Heart right ventricle (tissue), 16 donors: ENCODE results near the gene TBL1XR1. TPM values are rescaled to one million over a fixed set of nuclear protein-coding genes. Genes with fewer than 3 reads are reported as not detected.
A peak's percentile ranks its signal among the peaks of the same experiment; 100 is the strongest.

Experiments used
- ATAC-seq, 8 donors: fragments of 200-7000 bp; cut with Tn5 transposase; one replicate each; pipeline ENCODE4 v1.9.1; 2020; ENCODE audit warnings: mild to moderate bottlenecking in 8 of 8, moderate library complexity in 8 of 8, moderate number of reproducible peaks in 1 of 8
- DNase-seq, 2 donors: peaks; one replicate each; pipeline ENCODE4 v3.0.0-alpha.2; 2020
- H3K27ac ChIP-seq, 10 donors: fragments of 200-600 bp; sonication (generic) in 2 of 10; one replicate each; pipeline versions ENCODE4 v1.5.0 to v1.8.0; 2020 to 2022; ENCODE audit warnings: mild to moderate bottlenecking in 3 of 10
- H3K27me3 ChIP-seq, 7 donors: fragments of 200-600 bp; one replicate each; pipeline ENCODE4 v1.8.0; 2021 to 2022; ENCODE audit warnings: mild to moderate bottlenecking in 2 of 7
- H3K36me3 ChIP-seq, 9 donors: fragments of 200-600 bp; sonication (generic) in 1 of 9; one replicate each; pipeline versions ENCODE4 v1.5.0 to v1.8.0; 2020 to 2022; ENCODE audit warnings: mild to moderate bottlenecking in 2 of 9
- H3K4me1 ChIP-seq, 9 donors: fragments of 200-600 bp; sonication (generic) in 1 of 9; one replicate each; pipeline versions ENCODE4 v1.5.0 to v1.8.0; 2020 to 2022; ENCODE audit warnings: mild to moderate bottlenecking in 4 of 9
- H3K4me3 ChIP-seq, 10 donors: fragments of 200-600 bp; sonication (generic) in 2 of 10; one replicate each; pipeline versions ENCODE4 v1.5.0 to v1.8.0; 2020 to 2022; ENCODE audit warnings: mild to moderate bottlenecking in 7 of 10, moderate library complexity in 2 of 10
- H3K9me3 ChIP-seq, 11 donors: fragments of 200-600 bp in 10 of 11; sonication (generic) in 2 of 11; one replicate each; pipeline versions ENCODE4 v1.5.0 to v1.8.0; 2013 to 2022; ENCODE audit warnings: mild to moderate bottlenecking in 2 of 11, control low read depth in 1 of 11, moderate library complexity in 1 of 11
- CTCF ChIP-seq, 9 donors: fragments of 200-600 bp; sonication (generic) in 2 of 9; IDR thresholded peaks; one replicate each; pipeline versions ENCODE4 v1.5.0 to v1.8.0; 2021 to 2022; ENCODE audit warnings: antibody characterized with exemption in 9 of 9, mild to moderate bottlenecking in 5 of 9, moderate library complexity in 1 of 9
- WGBS, 2 donors: extraction: QIAGEN DNeasy Blood & Tissue Kit; methylation state at CpG; one replicate each; pipeline ENCODE4 v1.1.7; 2013; ENCODE audit warnings: inconsistent platforms in 1 of 2; 5-methylcytosine and 5-hydroxymethylcytosine counted together
- intact Hi-C, 10 donors: fragments of 100-400 bp; cut with DNase I; formaldehyde crosslinking; loops; one replicate each; pipeline versions ENCODE4 v1.11.1 to v1.14.2; 2022
- polyA plus RNA-seq, 2 donors: library from polyadenylated mRNA; stranded (reverse); fragments of 200-250 nt; gene quantifications; one replicate each; pipeline ENCODE4 v1.2.3, GENCODE V29; 2013
- total RNA-seq, 10 donors: library from RNA; stranded (reverse); fragmentation: NEBNext Ultra II Directional in 3 of 10; extraction: Animal tissue kit (Norgen Biotek cat#: 25700) in 3 of 10; gene quantifications; one replicate each; pipeline versions ENCODE4 v1.2.1 to v1.2.4, GENCODE V29; 2021 to 2023
- donor health status: Arrhythmogenic right ventricular cardiomyopathy.
- donor health status: ischemic (EF 13 %, LVEDD 7.1; RV severe dilation, severe dysfunction).
- donor health status: healthy with polysubstance abuse.
- donor health status: DM: no; HTN: yes; CAD: no.
- donor health status: DM: no; HTN: no; CAD: no.
- donor health status: ischemic (EF 25% LVEDD 6.9; RV normal size, moderate dysfunction).
- donor health status: ischemic (EF 25% LVEDD 5.7; RV mildly dilated, moderate dysfunction).
- donor health status: healthy.
- donor health status: DM: yes; HTN: yes; CAD: no.
- donor health status: Ischemic cardiomyopathy.
- donor health status: ischemic (EF 35%, LVEDD 5.7; RV mildly dilated, moderate dysfunction).
- donor health status: nonischemic (EF 11% LVEDD 7.7; RV severe dilation, severe dysfunction).
- donor health status: DM: yes; HTN: yes; CAD: no.
- donor health status: PGD.
- donor health status: ischemic (EF 29% LVEDD 5.4; RV normal size, mild dysfunction).
- donor health status: nonischemic (EF 23%, LVEDD 6.1; RV moderate dilation, normal function).

Gene TBL1XR1
- total and polyA plus RNA-seq, 12 donors = 25.7 to 184 (median 121) TPM

- no peak overlapping the region for H3K27ac ChIP-seq
- intact Hi-C loops = no loop called here
- DNase-seq = no peak
- H3K4me1 ChIP-seq = peaks cover 0 to 99% (median 69%) of the 10 kb centered on the region in 9 donors
- no peaks in the 10 kb centered on the region for H3K9me3 ChIP-seq
- H3K4me3 ChIP-seq = no peak overlapping the region
- H3K36me3 ChIP-seq = no peaks in the 10 kb centered on the region
- WGBS, 2 donors = 67 to 68% methylated on average over 3 of the region's 3 CpGs
- no peaks in the 10 kb centered on the region for H3K27me3 ChIP-seq
- TF ChIP-seq CTCF (IDR thresholded peaks at IDR 0.05) = no peak
- ATAC-seq = peak in 2 of 8 donors; percentile 47 to 53
Measured at GRCh38 chr3:177106594-177106993, 90.7 kb downstream of the TBL1XR1 start.

- no peak overlapping the region for H3K4me3 ChIP-seq
- peaks cover 0 to 97% (median 65%) of the 10 kb centered on the region in 9 donors for H3K4me1 ChIP-seq
- DNase-seq (no peak), ATAC-seq (peak in 5 of 8 donors; percentile 4 to 47 (median 30))
- H3K36me3 ChIP-seq = no peaks in the 10 kb centered on the region
- WGBS, 2 donors = 58 to 70% methylated on average over 7 of the region's 7 CpGs
- intact Hi-C loops = no loop called here
- H3K27ac ChIP-seq = no peak overlapping the region
- TF ChIP-seq CTCF (IDR thresholded peaks at IDR 0.05) = no peak
- H3K9me3 ChIP-seq = no peaks in the 10 kb centered on the region
- H3K27me3 ChIP-seq = no peaks in the 10 kb centered on the region
Measured at GRCh38 chr3:177106184-177106583, 91.1 kb downstream of the TBL1XR1 start.

- Histone ChIP-seq H3K4me1 (peaks cover 0 to 92% (median 60%) of the 10 kb centered on the region in 9 donors), H3K27me3 (no peaks in the 10 kb centered on the region), H3K4me3 (no peak overlapping the region), H3K9me3 (no peaks in the 10 kb centered on the region), H3K36me3 (no peaks in the 10 kb centered on the region), H3K27ac (no peak overlapping the region)
- DNase-seq = no peak
- no peak for TF ChIP-seq CTCF (IDR thresholded peaks at IDR 0.05)
- intact Hi-C loops = no loop called here
- WGBS, 2 donors = 73 to 77% methylated on average over 4 of the region's 4 CpGs
- peak in 3 of 8 donors; percentile 25 to 55 (median 49) for ATAC-seq
Measured at GRCh38 chr3:177105623-177106022, 91.7 kb downstream of the TBL1XR1 start.

- DNase-seq (no peak), ATAC-seq (no peak)
- TF ChIP-seq CTCF (IDR thresholded peaks at IDR 0.05) = no peak
- H3K27me3 ChIP-seq = no peaks in the 10 kb centered on the region
- H3K4me3 ChIP-seq = no peak overlapping the region
- no peak overlapping the region for H3K27ac ChIP-seq
- WGBS, 2 donors = 67 to 84% methylated on average over 6 of the region's 6 CpGs
- no peaks in the 10 kb centered on the region for H3K9me3 ChIP-seq
- H3K36me3 ChIP-seq = no peaks in the 10 kb centered on the region
- H3K4me1 ChIP-seq = peaks cover 0 to 85% (median 48%) of the 10 kb centered on the region in 9 donors
- intact Hi-C loops = no loop called here
Measured at GRCh38 chr3:177104299-177104992, 92.8 kb downstream of the TBL1XR1 start.
